SK-N-SH (cell line): ENCODE data around the gene ACER3. TPM values are rescaled to one million over a fixed set of nuclear protein-coding genes. Genes with fewer than 3 reads are reported as not detected.

Experiments used
- CTCF ChIA-PET: fragments of 300-600, 350-600 bp; formaldehyde crosslinking; extraction: SDS; loops from one replicate; lab custom pipeline; 2021; lab: Yijun Ruan, JAX
- POLR2A ChIA-PET: fragments of 350-600 bp; sonication (Branson Sonifier 250); formaldehyde crosslinking; extraction: SDS; loops from one replicate; lab custom pipeline; 2020; ENCODE audit warnings: antibody characterized with exemption, inconsistent platforms; lab: Yijun Ruan, JAX
- DNase-seq: peaks from one replicate; pipeline ENCODE4 v3.0.0; 2012
- H2AFZ ChIP-seq: fragments of 200-600 bp; sonication (generic); 2 replicates; pipeline ENCODE4 v1.8.1; 2016; ENCODE audit warnings: antibody characterized with exemption, mild to moderate bottlenecking, low read depth
- H3F3A ChIP-seq: fragments of 200-600 bp; sonication (generic); replicated peaks from 2 replicates; pipeline ENCODE3; 2016; ENCODE audit warnings: antibody characterized with exemption, mild to moderate bottlenecking; ENCODE audit not compliant: insufficient read depth
- H3K27ac ChIP-seq, 2 experiments: fragments of 200-500 bp in 1 of 2; fragments of 200-600 bp in 1 of 2; sonication (Bioruptor generic) in 1 of 2; sonication (generic), shearing (Covaris generic) in 1 of 2; 2 replicates each; pipeline versions ENCODE4 v1.5.1 to v1.6.1; 2014 to 2016; ENCODE audit warnings: low read depth in 2 of 2, inconsistent platforms in 1 of 2, low read length in 1 of 2, mild to moderate bottlenecking in 1 of 2, mixed read lengths in 1 of 2
- H3K27me3 ChIP-seq: fragments of 200-600 bp; sonication (generic), shearing (Covaris generic); 2 replicates; pipeline ENCODE4 v1.6.1; 2016; ENCODE audit warnings: mixed run types; ENCODE audit not compliant: insufficient read depth
- H3K36me3 ChIP-seq, 2 experiments: fragments of 200-500 bp in 1 of 2; fragments of 200-600 bp in 1 of 2; sonication (Bioruptor generic) in 1 of 2; sonication (generic) in 1 of 2; replicated peaks in 1 of 2; 2 replicates each; pipeline versions ENCODE3 to v1.5.1; 2014 to 2016; ENCODE audit warnings: low read length in 1 of 2, mild to moderate bottlenecking in 1 of 2; ENCODE audit not compliant: insufficient read depth in 2 of 2, control insufficient read depth in 1 of 2
- H3K4me1 ChIP-seq, 2 experiments: fragments of 200-500 bp in 1 of 2; fragments of 200-600 bp in 1 of 2; sonication (Bioruptor generic) in 1 of 2; sonication (generic), shearing (Covaris generic) in 1 of 2; 2 replicates each; pipeline versions ENCODE4 v1.5.1 to v1.6.1; 2014 to 2016; ENCODE audit warnings: low read depth in 1 of 2, low read length in 1 of 2, mixed run types in 1 of 2; ENCODE audit not compliant: insufficient read depth in 2 of 2, control insufficient read depth in 1 of 2
- H3K4me2 ChIP-seq: fragments of 200-600 bp; sonication (generic), shearing (Covaris generic); 2 replicates; pipeline ENCODE4 v1.6.1; 2017; ENCODE audit warnings: mixed run types
- H3K4me3 ChIP-seq, 2 experiments: fragments of 200-500 bp in 1 of 2; fragments of 200-600 bp in 1 of 2; sonication (Bioruptor generic) in 1 of 2; sonication (generic), shearing (Covaris generic) in 1 of 2; 2 replicates each; pipeline versions ENCODE4 v1.5.1 to v1.8.1; 2014 to 2016; ENCODE audit warnings: low read depth in 2 of 2, inconsistent platforms in 1 of 2, low read length in 1 of 2, mild to moderate bottlenecking in 1 of 2, mixed read lengths in 1 of 2, moderate library complexity in 1 of 2
- H3K79me2 ChIP-seq: fragments of 200-600 bp; sonication (generic); 2 replicates; pipeline ENCODE4 v1.8.1; 2017; ENCODE audit warnings: mild to moderate bottlenecking; ENCODE audit not compliant: insufficient read depth
- H3K9ac ChIP-seq: fragments of 200-600 bp; sonication (generic); 2 replicates; pipeline ENCODE4 v1.6.1; 2017; ENCODE audit warnings: mixed run types
- H3K9me2 ChIP-seq: fragments of 200-600 bp; sonication (generic); 2 replicates; pipeline ENCODE4 v1.6.1; 2017; ENCODE audit warnings: mixed run types
- H3K9me3 ChIP-seq: fragments of 200-600 bp; sonication (generic); 2 replicates; pipeline ENCODE4 v1.6.1; 2017; ENCODE audit warnings: mixed run types, mild to moderate bottlenecking, moderate library complexity
- H4K20me1 ChIP-seq: fragments of 200-600 bp; sonication (generic); 2 replicates; pipeline ENCODE4 v1.6.1; 2017; ENCODE audit warnings: mild to moderate bottlenecking, mixed run types; ENCODE audit not compliant: insufficient read depth
- CHD2 ChIP-seq: fragments of 150-350 bp; IDR thresholded peaks from 2 replicates; pipeline ENCODE4 v1.6.1; 2018; ENCODE audit warnings: low read length; ENCODE audit not compliant: partially characterized antibody
- EP300 ChIP-seq, 2 experiments: IDR thresholded peaks; 2 replicates each; pipeline versions ENCODE4 v1.4.0 to v1.6.1; 2012; ENCODE audit warnings: borderline replicate concordance in 1 of 2, low read depth in 1 of 2, low read length in 1 of 2
- EZH2phosphoT487 ChIP-seq: fragments of 200-600 bp; sonication (generic); IDR thresholded peaks from 2 replicates; pipeline ENCODE4 v1.6.1; 2017; ENCODE audit warnings: low read depth, mixed run types, mild to moderate bottlenecking, antibody characterized with exemption, moderate library complexity, borderline replicate concordance
- FOXJ3 ChIP-seq: sonication (generic); formaldehyde crosslinking; IDR thresholded peaks from 2 replicates; pipeline ENCODE4 v1.5.1; 2020; ENCODE audit warnings: mild to moderate bottlenecking, missing genetic modification reagents
- GABPA ChIP-seq: IDR thresholded peaks from 2 replicates; pipeline ENCODE4 v1.4.0; 2012; ENCODE audit warnings: low read depth, mild to moderate bottlenecking
- JUND ChIP-seq: IDR thresholded peaks from 2 replicates; pipeline ENCODE4 v1.4.0; 2012
- MXI1 ChIP-seq: IDR thresholded peaks from 2 replicates; pipeline ENCODE4 v1.6.1; 2012; ENCODE audit warnings: mild to moderate bottlenecking, low read depth, low read length, improper control_type of control experiment
- TAF1 ChIP-seq: IDR thresholded peaks from 2 replicates; pipeline ENCODE4 v1.6.1; 2012; ENCODE audit warnings: low read depth, mild to moderate bottlenecking, low read length, moderate library complexity, borderline replicate concordance
- WGBS: methylation state at CpG from one replicate; pipeline ENCODE4 v1.1.6; 2017; ENCODE audit warnings: low lambda C conversion rate; 5-methylcytosine and 5-hydroxymethylcytosine counted together
- polyA plus RNA-seq, 3 experiments: library from polyadenylated mRNA; depleted of rRNA; stranded (reverse); fragments of >200 nt; gene quantifications; 2 replicates each; pipeline ENCODE4 v1.2.3, GENCODE V29; 2012
- TF ChIP-seq, protein P1 (sequence below): fragments of 150-350 bp; IDR thresholded peaks from 2 replicates; pipeline ENCODE4 v1.6.1; 2017; ENCODE audit warnings: antibody characterized with exemption, low read length, low read depth, borderline replicate concordance
- TF ChIP-seq, protein P2 (sequence below): fragments of 200-600 bp; sonication (generic); IDR thresholded peaks from 2 replicates; pipeline ENCODE4 v1.6.1; 2017; ENCODE audit warnings: antibody characterized with exemption, mild to moderate bottlenecking, moderate library complexity
- TF ChIP-seq, protein P3 (sequence below): IDR thresholded peaks from 2 replicates; pipeline ENCODE4 v1.6.1; 2012; ENCODE audit warnings: mild to moderate bottlenecking, low read depth, low read length, moderate library complexity

The ACER3 gene
- polyA plus RNA-seq, 1 of the 3 experiments (the other 2 are of a cell fraction) = 5.4 TPM

DNA sequence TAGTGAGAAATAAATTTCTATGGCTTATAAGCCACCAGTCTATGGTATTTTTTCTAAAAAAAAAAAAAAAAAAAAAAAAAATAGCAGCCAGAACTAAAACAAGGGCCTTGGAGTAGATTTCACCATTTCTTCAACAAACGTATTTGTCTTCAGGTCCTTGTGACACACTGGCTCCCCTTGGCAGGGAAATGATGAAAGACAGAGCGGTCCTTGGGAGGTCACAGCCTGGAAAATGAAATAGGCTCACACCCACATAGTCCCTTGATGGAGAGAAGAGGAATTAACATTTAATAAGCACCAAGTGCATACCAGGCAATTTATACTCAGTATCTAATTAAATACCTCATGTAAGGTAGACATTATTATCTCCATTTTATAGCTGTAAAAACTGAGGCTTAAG lies 25.7 kb upstream of the ACER3 start:
- H4K20me1 ChIP-seq = no peaks in the 10 kb centered on the region
- peaks cover 6 to 23% of the 10 kb centered on the region in 2 experiments; a peak in 2 of 4 replicates for H3K4me1 ChIP-seq
- no peaks in the 10 kb centered on the region for H3K36me3 ChIP-seq
- H3K27ac ChIP-seq = no peak overlapping the region
- WGBS = 72% methylated on average over 2 of the region's 2 CpGs
- no peaks in the 10 kb centered on the region for H3K9me3 ChIP-seq
- ChIA-PET POLR2A (no interaction called here), CTCF (interaction anchor here (1.5 to 2.9 kb wide), 3 partner anchors 84 to 101 kb away, joined by 3 to 11 read pairs (median 10); no protein-coding TSS in a partner anchor)
- H3K9me2 ChIP-seq = no peaks in the 10 kb centered on the region
- H3K4me3 ChIP-seq = no peak overlapping the region
- H3F3A ChIP-seq = no peaks in the 10 kb centered on the region
- H3K27me3 ChIP-seq = peaks cover 38% of the 10 kb centered on the region; the same call in 1 of the 2 replicates
- DNase-seq = no peak
- no peak overlapping the region for H2AFZ ChIP-seq
- TF ChIP-seq, protein P1, sequence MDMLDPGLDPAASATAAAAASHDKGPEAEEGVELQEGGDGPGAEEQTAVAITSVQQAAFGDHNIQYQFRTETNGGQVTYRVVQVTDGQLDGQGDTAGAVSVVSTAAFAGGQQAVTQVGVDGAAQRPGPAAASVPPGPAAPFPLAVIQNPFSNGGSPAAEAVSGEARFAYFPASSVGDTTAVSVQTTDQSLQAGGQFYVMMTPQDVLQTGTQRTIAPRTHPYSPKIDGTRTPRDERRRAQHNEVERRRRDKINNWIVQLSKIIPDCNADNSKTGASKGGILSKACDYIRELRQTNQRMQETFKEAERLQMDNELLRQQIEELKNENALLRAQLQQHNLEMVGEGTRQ = no peak
- TF ChIP-seq, protein P2, sequence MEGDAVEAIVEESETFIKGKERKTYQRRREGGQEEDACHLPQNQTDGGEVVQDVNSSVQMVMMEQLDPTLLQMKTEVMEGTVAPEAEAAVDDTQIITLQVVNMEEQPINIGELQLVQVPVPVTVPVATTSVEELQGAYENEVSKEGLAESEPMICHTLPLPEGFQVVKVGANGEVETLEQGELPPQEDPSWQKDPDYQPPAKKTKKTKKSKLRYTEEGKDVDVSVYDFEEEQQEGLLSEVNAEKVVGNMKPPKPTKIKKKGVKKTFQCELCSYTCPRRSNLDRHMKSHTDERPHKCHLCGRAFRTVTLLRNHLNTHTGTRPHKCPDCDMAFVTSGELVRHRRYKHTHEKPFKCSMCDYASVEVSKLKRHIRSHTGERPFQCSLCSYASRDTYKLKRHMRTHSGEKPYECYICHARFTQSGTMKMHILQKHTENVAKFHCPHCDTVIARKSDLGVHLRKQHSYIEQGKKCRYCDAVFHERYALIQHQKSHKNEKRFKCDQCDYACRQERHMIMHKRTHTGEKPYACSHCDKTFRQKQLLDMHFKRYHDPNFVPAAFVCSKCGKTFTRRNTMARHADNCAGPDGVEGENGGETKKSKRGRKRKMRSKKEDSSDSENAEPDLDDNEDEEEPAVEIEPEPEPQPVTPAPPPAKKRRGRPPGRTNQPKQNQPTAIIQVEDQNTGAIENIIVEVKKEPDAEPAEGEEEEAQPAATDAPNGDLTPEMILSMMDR = no peak
- no peak for TF ChIP-seq FOXJ3 (CRISPR knock-in tag)
- TF ChIP-seq JUND = no peak
- TF ChIP-seq CHD2 = no peak
- TF ChIP-seq EZH2phosphoT487 = no peak
- TF ChIP-seq, protein P3, sequence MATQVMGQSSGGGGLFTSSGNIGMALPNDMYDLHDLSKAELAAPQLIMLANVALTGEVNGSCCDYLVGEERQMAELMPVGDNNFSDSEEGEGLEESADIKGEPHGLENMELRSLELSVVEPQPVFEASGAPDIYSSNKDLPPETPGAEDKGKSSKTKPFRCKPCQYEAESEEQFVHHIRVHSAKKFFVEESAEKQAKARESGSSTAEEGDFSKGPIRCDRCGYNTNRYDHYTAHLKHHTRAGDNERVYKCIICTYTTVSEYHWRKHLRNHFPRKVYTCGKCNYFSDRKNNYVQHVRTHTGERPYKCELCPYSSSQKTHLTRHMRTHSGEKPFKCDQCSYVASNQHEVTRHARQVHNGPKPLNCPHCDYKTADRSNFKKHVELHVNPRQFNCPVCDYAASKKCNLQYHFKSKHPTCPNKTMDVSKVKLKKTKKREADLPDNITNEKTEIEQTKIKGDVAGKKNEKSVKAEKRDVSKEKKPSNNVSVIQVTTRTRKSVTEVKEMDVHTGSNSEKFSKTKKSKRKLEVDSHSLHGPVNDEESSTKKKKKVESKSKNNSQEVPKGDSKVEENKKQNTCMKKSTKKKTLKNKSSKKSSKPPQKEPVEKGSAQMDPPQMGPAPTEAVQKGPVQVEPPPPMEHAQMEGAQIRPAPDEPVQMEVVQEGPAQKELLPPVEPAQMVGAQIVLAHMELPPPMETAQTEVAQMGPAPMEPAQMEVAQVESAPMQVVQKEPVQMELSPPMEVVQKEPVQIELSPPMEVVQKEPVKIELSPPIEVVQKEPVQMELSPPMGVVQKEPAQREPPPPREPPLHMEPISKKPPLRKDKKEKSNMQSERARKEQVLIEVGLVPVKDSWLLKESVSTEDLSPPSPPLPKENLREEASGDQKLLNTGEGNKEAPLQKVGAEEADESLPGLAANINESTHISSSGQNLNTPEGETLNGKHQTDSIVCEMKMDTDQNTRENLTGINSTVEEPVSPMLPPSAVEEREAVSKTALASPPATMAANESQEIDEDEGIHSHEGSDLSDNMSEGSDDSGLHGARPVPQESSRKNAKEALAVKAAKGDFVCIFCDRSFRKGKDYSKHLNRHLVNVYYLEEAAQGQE = no peak
- no peak for TF ChIP-seq EP300 (IDR thresholded peaks at IDR 0.05; ENCODE audit: borderline replicate concordance in 1 of 2, low read depth in 1 of 2, low read length in 1 of 2)
- TF ChIP-seq GABPA = no peak
- no peak for TF ChIP-seq MXI1
- TF ChIP-seq TAF1 = no peak
- H3K4me2 ChIP-seq = no peak overlapping the region
- H3K79me2 ChIP-seq = no peaks in the 10 kb centered on the region
- H3K9ac ChIP-seq = no peak overlapping the region
